GM18909 (cell line): ENCODE results near the gene DSTN.

Experiments used
- ATAC-seq: cut with Tn5 transposase; IDR thresholded peaks from one replicate; pipeline ENCODE4 v1.9.1; 2021; ENCODE audit warnings: mild to moderate bottlenecking; ENCODE audit not compliant: unreplicated experiment, poor library complexity

The DSTN gene

GRCh38 chr20:17621229-17621968 lies 51.5 kb downstream of the DSTN start:
- ATAC-seq: no peak

GRCh38 chr20:17622086-17622850 lies 52.4 kb downstream of the DSTN start:
- ATAC-seq: no peak

GRCh38 chr20:17622851-17623508 lies 53.1 kb downstream of the DSTN start:
- no peak for ATAC-seq

GRCh38 chr20:17624070-17624469 lies 54.2 kb downstream of the DSTN start:
- ATAC-seq: no peak

GRCh38 chr20:17624551-17625245 lies 54.8 kb downstream of the DSTN start:
- no peak for ATAC-seq

- ATAC-seq: no peak
Measured at GRCh38 chr20:17625246-17626051, 55.6 kb downstream of the DSTN start.

GRCh38 chr20:17626217-17627007 lies 56.5 kb downstream of the DSTN start:
- ATAC-seq: no peak

- ATAC-seq: no peak
Measured at GRCh38 chr20:17627101-17627955, 57.5 kb downstream of the DSTN start.

- no peak for ATAC-seq
Measured at GRCh38 chr20:17628101-17628841, 58.4 kb downstream of the DSTN start.

- no peak for ATAC-seq
Measured at GRCh38 chr20:17629025-17629424, 59.1 kb downstream of the DSTN start.

- ATAC-seq: no peak
Measured at GRCh38 chr20:17629678-17630089, 59.8 kb downstream of the DSTN start.

- ATAC-seq: no peak
Measured at GRCh38 chr20:17630151-17630805, 60.4 kb downstream of the DSTN start.

- ATAC-seq: no peak
Measured at GRCh38 chr20:17630806-17631195, 60.9 kb downstream of the DSTN start.

GRCh38 chr20:17631576-17632319 lies 61.9 kb downstream of the DSTN start:
- no peak for ATAC-seq

GRCh38 chr20:17633221-17633849 lies 63.5 kb downstream of the DSTN start:
- no peak for ATAC-seq
